ENCODE measurements around the gene FBXL13. TPM values are rescaled to one million over a fixed set of nuclear protein-coding genes. Genes with fewer than 3 reads are reported as not detected.

Gene FBXL13
- total RNA-seq, 1 donor from 2014 or later: 0.45 TPM

GRCh38 chr7:102931757-102932156 is 142.8 kb downstream of the FBXL13 start:
- no peak for DNase-seq (ENCODE audit: low spot score)

GRCh38 chr7:102927312-102927933 is 147.2 kb downstream of the FBXL13 start:
- Mint-ChIP-seq H3K4me3 (ENCODE audit: unreplicated experiment) (no peak overlapping the region), H3K27me3 (ENCODE audit: low read depth) (no peaks in the 10 kb centered on the region), H3K36me3 (ENCODE audit: low read depth) (no peaks in the 10 kb centered on the region), H3K4me1 (ENCODE audit: low read depth) (peaks cover 19% of the 10 kb centered on the region), H3K27ac (ENCODE audit: unreplicated experiment) (no peak overlapping the region), H3K9me3 (ENCODE audit: low read depth) (no peaks in the 10 kb centered on the region)
- TF ChIP-seq CTCF (IDR thresholded peaks at IDR 0.05): no peak
- no peak for DNase-seq (ENCODE audit: low spot score)

More at GRCh38 chr7:102931757-102932156, 142.8 kb downstream of the FBXL13 start:
- Mint-ChIP-seq H3K4me1 (ENCODE audit: low read depth) (peaks cover 10% of the 10 kb centered on the region), H3K4me3 (ENCODE audit: unreplicated experiment) (no peak overlapping the region), H3K27me3 (ENCODE audit: low read depth) (no peaks in the 10 kb centered on the region), H3K27ac (ENCODE audit: unreplicated experiment) (no peak overlapping the region), H3K9me3 (ENCODE audit: low read depth) (no peaks in the 10 kb centered on the region), H3K36me3 (ENCODE audit: low read depth) (peaks cover 7% of the 10 kb centered on the region)
- TF ChIP-seq CTCF (IDR thresholded peaks at IDR 0.05): no peak

GRCh38 chr7:102926783-102927140 is 147.8 kb downstream of the FBXL13 start:
- H3K4me3 Mint-ChIP-seq (ENCODE audit: unreplicated experiment): no peak overlapping the region
- no peaks in the 10 kb centered on the region for H3K36me3 Mint-ChIP-seq (ENCODE audit: low read depth)

GRCh38 chr7:102925976-102926782 is 148.4 kb downstream of the FBXL13 start:
- Mint-ChIP-seq H3K27ac (ENCODE audit: unreplicated experiment) (no peak overlapping the region), H3K4me1 (ENCODE audit: low read depth) (peaks cover 19% of the 10 kb centered on the region), H3K4me3 (ENCODE audit: unreplicated experiment) (no peak overlapping the region), H3K36me3 (ENCODE audit: low read depth) (no peaks in the 10 kb centered on the region), H3K9me3 (ENCODE audit: low read depth) (no peaks in the 10 kb centered on the region), H3K27me3 (ENCODE audit: low read depth) (no peaks in the 10 kb centered on the region)
- DNase-seq (ENCODE audit: low spot score): no peak
- no peak for TF ChIP-seq CTCF (IDR thresholded peaks at IDR 0.05)

More at GRCh38 chr7:102926783-102927140, 147.8 kb downstream of the FBXL13 start:
- no peak for TF ChIP-seq CTCF (IDR thresholded peaks at IDR 0.05)
- Mint-ChIP-seq H3K4me1 (ENCODE audit: low read depth) (peaks cover 19% of the 10 kb centered on the region), H3K27me3 (ENCODE audit: low read depth) (no peaks in the 10 kb centered on the region), H3K9me3 (ENCODE audit: low read depth) (no peaks in the 10 kb centered on the region), H3K27ac (ENCODE audit: unreplicated experiment) (no peak overlapping the region)
- no peak for DNase-seq (ENCODE audit: low spot score)

- no peaks in the 10 kb centered on the region for H3K9me3 Mint-ChIP-seq (ENCODE audit: low read depth)
These were observed 155.8 kb downstream of the FBXL13 start for GRCh38 chr7:102918845-102919244.

More at GRCh38 chr7:102918845-102919244, 155.8 kb downstream of the FBXL13 start:
- H3K27ac Mint-ChIP-seq (ENCODE audit: unreplicated experiment): no peak overlapping the region
- H3K4me1 Mint-ChIP-seq (ENCODE audit: low read depth): peaks cover 36% of the 10 kb centered on the region
- H3K4me3 Mint-ChIP-seq (ENCODE audit: unreplicated experiment): no peak overlapping the region
- no peaks in the 10 kb centered on the region for H3K27me3 Mint-ChIP-seq (ENCODE audit: low read depth)
- H3K36me3 Mint-ChIP-seq (ENCODE audit: low read depth): no peaks in the 10 kb centered on the region
- TF ChIP-seq CTCF (IDR thresholded peaks at IDR 0.05): no peak
- no peak for DNase-seq (ENCODE audit: low spot score)

All from chondrocyte (in vitro differentiated cells).